Coronary artery (tissue), 2 donors: ENCODE results near the gene CERS6.

Experiments
- DNase-seq: peaks from one replicate; pipeline ENCODE4 v3.0.0-alpha.2; 2017; ENCODE audit warnings: low spot score
- H3K27ac ChIP-seq, 2 donors: fragments of 200-600 bp; sonication (generic); one replicate each; pipeline ENCODE4 v1.5.1; 2016 to 2019
- H3K4me3 ChIP-seq: fragments of 200-600 bp; sonication (generic); 2 replicates; pipeline ENCODE4 v1.5.1; 2016; ENCODE audit warnings: mild to moderate bottlenecking, moderate library complexity
- CTCF ChIP-seq: fragments of 200-600 bp; sonication (generic); IDR thresholded peaks from one replicate; pipeline ENCODE4 v1.5.1; 2019; ENCODE audit warnings: antibody characterized with exemption

CERS6 gene

GRCh38 chr2:168731616-168732015, 275.5 kb downstream of the CERS6 start:
- Histone ChIP-seq H3K27ac (no peak overlapping the region), H3K4me3 (no peak overlapping the region)
- DNase-seq: no peak
- TF ChIP-seq CTCF: no peak

GRCh38 chr2:168732100-168732499, 276.0 kb downstream of the CERS6 start:
- Histone ChIP-seq H3K4me3 (no peak overlapping the region), H3K27ac (no peak overlapping the region)
- no peak for DNase-seq
- TF ChIP-seq CTCF: no peak

- Histone ChIP-seq H3K4me3 (no peak overlapping the region), H3K27ac (no peak overlapping the region)
- TF ChIP-seq CTCF: no peak
- DNase-seq: no peak
These were observed 276.4 kb downstream of the CERS6 start for GRCh38 chr2:168732506-168732905.

GRCh38 chr2:168734199-168734760, 278.2 kb downstream of the CERS6 start:
- no peak overlapping the region for H3K4me3 ChIP-seq
- no peak for DNase-seq
- no peak overlapping the region for H3K27ac ChIP-seq
- no peak for TF ChIP-seq CTCF

GRCh38 chr2:168736649-168737445, 280.8 kb downstream of the CERS6 start:
- Histone ChIP-seq H3K27ac (no peak overlapping the region), H3K4me3 (no peak overlapping the region)
- no peak for DNase-seq
- no peak for TF ChIP-seq CTCF

GRCh38 chr2:168738062-168738461, 282.0 kb downstream of the CERS6 start:
- Histone ChIP-seq H3K4me3 (no peak overlapping the region), H3K27ac (no peak overlapping the region)
- TF ChIP-seq CTCF: no peak
- DNase-seq: no peak

GRCh38 chr2:168740360-168740759, 284.3 kb downstream of the CERS6 start:
- Histone ChIP-seq H3K4me3 (no peak overlapping the region), H3K27ac (no peak overlapping the region)
- TF ChIP-seq CTCF: no peak
- no peak for DNase-seq
